Activated naive CD8-positive, alpha-beta T cell treated with anti-CD3 and anti-CD28 coated beads, Interleukin-2, amount 50 U/mL, for 24 hours (primary cell): Measurements from ENCODE around the gene TTLL11.

Source experiments
- ATAC-seq: fragments of 150-1000 bp; cut with Tn5 transposase; one replicate; pipeline ENCODE4 v1.10.0; 2021
- DNase-seq: peaks from one replicate; pipeline ENCODE4 v3.0.0; 2021
- H3K27ac Mint-ChIP-seq: one replicate; pipeline ENCODE4 v1.8.0; 2021; ENCODE audit warnings: mild to moderate bottlenecking, mixed read lengths
- H3K27me3 Mint-ChIP-seq: one replicate; pipeline ENCODE4 v1.8.0; 2021; ENCODE audit warnings: mixed read lengths
- H3K36me3 Mint-ChIP-seq: one replicate; pipeline ENCODE4 v1.8.0; 2021; ENCODE audit warnings: low read depth, mixed read lengths
- H3K4me1 Mint-ChIP-seq: one replicate; pipeline ENCODE4 v1.8.0; 2021; ENCODE audit warnings: mixed read lengths
- H3K4me3 Mint-ChIP-seq: one replicate; pipeline ENCODE4 v1.8.0; 2021; ENCODE audit warnings: mild to moderate bottlenecking, moderate library complexity, mixed read lengths
- H3K9me3 Mint-ChIP-seq: one replicate; pipeline ENCODE4 v1.8.0; 2021; ENCODE audit warnings: mixed read lengths

Gene TTLL11

GRCh38 chr9:121942866-121943382, 150.2 kb downstream of the TTLL11 start:
- no peak overlapping the region for H3K27ac Mint-ChIP-seq
- H3K36me3 Mint-ChIP-seq: peaks cover 3% of the 10 kb centered on the region
- H3K27me3 Mint-ChIP-seq: no peaks in the 10 kb centered on the region
- DNase-seq (no peak), ATAC-seq (no peak)
- H3K4me1 Mint-ChIP-seq: no peaks in the 10 kb centered on the region
- no peaks in the 10 kb centered on the region for H3K9me3 Mint-ChIP-seq
- no peak overlapping the region for H3K4me3 Mint-ChIP-seq

- no peaks in the 10 kb centered on the region for H3K9me3 Mint-ChIP-seq
- ATAC-seq (no peak), DNase-seq (no peak)
- no peak overlapping the region for H3K27ac Mint-ChIP-seq
- no peaks in the 10 kb centered on the region for H3K4me1 Mint-ChIP-seq
- no peaks in the 10 kb centered on the region for H3K27me3 Mint-ChIP-seq
- peaks cover 3% of the 10 kb centered on the region for H3K36me3 Mint-ChIP-seq
- H3K4me3 Mint-ChIP-seq: no peak overlapping the region
Measured at GRCh38 chr9:121942313-121942712, 150.8 kb downstream of the TTLL11 start.

DNA sequence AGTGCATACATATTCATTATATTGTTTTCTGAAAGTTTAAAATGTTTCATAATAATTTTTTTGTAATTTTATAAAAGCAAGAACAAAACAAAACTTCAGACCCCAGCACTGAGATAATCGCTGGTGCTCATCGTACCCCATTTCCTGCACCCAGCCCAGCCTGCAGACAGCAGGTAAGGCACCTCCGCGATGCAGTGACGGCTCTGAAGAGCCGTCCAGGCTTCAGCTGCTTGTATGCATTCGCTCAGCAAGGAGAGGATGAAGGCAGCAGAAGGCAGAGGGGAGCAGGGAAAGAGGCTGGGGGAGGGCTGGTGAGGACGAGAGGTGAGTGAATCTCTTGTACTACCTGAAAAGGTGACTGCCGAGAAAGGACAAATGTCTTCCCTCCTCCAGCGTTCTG, 153.5 kb downstream of the TTLL11 start:
- no peak for DNase-seq
- no peaks in the 10 kb centered on the region for H3K9me3 Mint-ChIP-seq
- no peak overlapping the region for H3K27ac Mint-ChIP-seq
- H3K27me3 Mint-ChIP-seq: no peaks in the 10 kb centered on the region
- H3K4me1 Mint-ChIP-seq: no peaks in the 10 kb centered on the region
- no peak overlapping the region for H3K4me3 Mint-ChIP-seq
- ATAC-seq: no peak
- H3K36me3 Mint-ChIP-seq: peaks cover 3% of the 10 kb centered on the region

DNA sequence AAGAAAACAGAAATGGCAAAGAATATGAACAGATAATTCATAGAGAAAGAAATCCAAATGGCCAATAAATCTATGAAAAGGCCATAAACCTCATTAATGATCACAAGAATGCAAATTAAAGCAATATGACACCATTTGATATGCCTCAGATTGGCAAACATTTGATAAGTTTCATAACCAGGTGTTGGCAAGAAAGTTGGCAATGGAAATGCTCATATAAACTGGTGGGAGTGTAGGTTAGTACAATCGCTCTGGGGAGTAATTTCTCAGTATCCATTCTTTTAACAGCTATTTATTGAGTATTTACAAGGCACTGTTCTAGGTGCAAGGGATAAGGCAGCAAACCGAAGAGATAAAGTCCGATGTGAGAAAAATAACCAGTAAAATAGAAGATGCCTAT, 154.5 kb downstream of the TTLL11 start:
- no peaks in the 10 kb centered on the region for H3K36me3 Mint-ChIP-seq
- DNase-seq (no peak), ATAC-seq (no peak)
- no peak overlapping the region for H3K4me3 Mint-ChIP-seq
- H3K27me3 Mint-ChIP-seq: no peaks in the 10 kb centered on the region
- H3K9me3 Mint-ChIP-seq: no peaks in the 10 kb centered on the region
- H3K27ac Mint-ChIP-seq: no peak overlapping the region
- H3K4me1 Mint-ChIP-seq: no peaks in the 10 kb centered on the region

DNA sequence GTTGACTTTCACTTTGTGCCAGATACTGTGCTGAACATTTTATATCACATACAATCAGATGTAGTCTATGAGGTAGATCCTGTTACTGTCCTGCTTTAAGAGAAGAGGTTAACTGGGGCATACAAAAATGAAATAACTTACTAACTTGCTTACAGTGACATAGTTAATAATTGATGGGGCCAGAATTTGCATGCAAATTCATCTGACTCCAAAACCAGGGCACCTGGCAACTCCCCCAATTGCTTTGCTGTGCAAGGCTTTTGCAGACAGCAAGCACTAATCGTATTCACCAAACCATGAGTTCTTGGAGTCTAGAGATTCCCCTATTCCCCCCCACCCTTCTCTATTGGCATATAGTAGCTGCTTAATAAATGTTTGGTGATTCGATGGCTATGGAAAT, 155.9 kb downstream of the TTLL11 start:
- Mint-ChIP-seq H3K27me3 (no peaks in the 10 kb centered on the region), H3K4me3 (no peak overlapping the region), H3K9me3 (no peaks in the 10 kb centered on the region), H3K27ac (no peak overlapping the region), H3K36me3 (no peaks in the 10 kb centered on the region), H3K4me1 (no peaks in the 10 kb centered on the region)
- DNase-seq (no peak), ATAC-seq (no peak)

DNA sequence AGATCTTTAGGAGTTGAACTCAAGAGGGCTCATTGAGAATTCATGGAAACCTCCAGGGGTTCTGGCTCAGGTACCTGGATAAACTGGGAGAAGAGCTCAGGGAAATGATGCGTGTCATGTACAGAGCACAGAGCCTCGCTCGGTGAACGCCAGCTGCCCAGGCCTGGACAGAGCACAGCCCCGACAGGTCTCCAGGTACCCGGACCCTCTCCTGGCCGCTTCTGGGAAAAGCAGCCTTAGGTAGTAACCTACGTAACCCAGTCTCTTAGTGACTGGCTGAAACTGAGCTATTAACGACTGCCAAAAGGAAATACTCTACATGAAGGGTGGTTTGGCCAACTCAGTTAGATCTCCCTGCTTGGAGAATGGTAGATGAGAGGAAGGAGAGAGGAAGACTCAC, 157.4 kb downstream of the TTLL11 start:
- H3K27ac Mint-ChIP-seq: no peak overlapping the region
- H3K4me3 Mint-ChIP-seq: no peak overlapping the region
- ATAC-seq: no peak
- no peaks in the 10 kb centered on the region for H3K27me3 Mint-ChIP-seq
- DNase-seq: no peak
- no peaks in the 10 kb centered on the region for H3K36me3 Mint-ChIP-seq
- H3K4me1 Mint-ChIP-seq: no peaks in the 10 kb centered on the region
- no peaks in the 10 kb centered on the region for H3K9me3 Mint-ChIP-seq

DNA sequence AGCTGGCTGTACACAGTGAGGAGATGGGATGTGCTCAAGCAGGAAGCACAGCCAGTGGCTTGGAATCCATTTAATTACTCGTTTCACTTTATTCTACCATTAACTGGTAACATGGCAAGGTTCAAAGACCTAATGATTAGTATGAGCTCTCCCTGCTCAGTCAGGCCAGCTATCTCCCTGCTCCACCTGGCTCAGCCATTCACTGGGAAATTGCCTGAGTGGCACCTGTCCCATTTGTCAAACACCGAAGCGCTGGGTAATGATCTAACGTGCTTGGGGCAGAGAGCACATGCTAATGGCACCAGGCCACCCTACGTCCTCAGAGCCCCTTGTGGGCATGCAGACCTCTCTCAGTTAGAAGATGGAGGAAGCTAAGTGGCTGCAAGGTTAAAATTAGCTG, 162.2 kb downstream of the TTLL11 start:
- Mint-ChIP-seq H3K9me3 (no peaks in the 10 kb centered on the region), H3K27me3 (no peaks in the 10 kb centered on the region), H3K4me3 (no peak overlapping the region), H3K36me3 (no peaks in the 10 kb centered on the region), H3K27ac (no peak overlapping the region), H3K4me1 (no peaks in the 10 kb centered on the region)
- ATAC-seq (no peak), DNase-seq (no peak)

- H3K4me3 Mint-ChIP-seq: no peak overlapping the region
- no peaks in the 10 kb centered on the region for H3K27me3 Mint-ChIP-seq
- H3K9me3 Mint-ChIP-seq: no peaks in the 10 kb centered on the region
- H3K36me3 Mint-ChIP-seq: no peaks in the 10 kb centered on the region
- no peak for DNase-seq
- H3K4me1 Mint-ChIP-seq: no peaks in the 10 kb centered on the region
- ATAC-seq: no peak
- no peak overlapping the region for H3K27ac Mint-ChIP-seq
Measured at GRCh38 chr9:121929893-121930875, 162.9 kb downstream of the TTLL11 start.

GRCh38 chr9:121927636-121928035, 165.5 kb downstream of the TTLL11 start:
- Mint-ChIP-seq H3K4me1 (no peaks in the 10 kb centered on the region), H3K36me3 (no peaks in the 10 kb centered on the region), H3K4me3 (no peak overlapping the region), H3K27me3 (no peaks in the 10 kb centered on the region), H3K27ac (no peak overlapping the region), H3K9me3 (no peaks in the 10 kb centered on the region)
- no peak for DNase-seq
- no peak for ATAC-seq

DNA sequence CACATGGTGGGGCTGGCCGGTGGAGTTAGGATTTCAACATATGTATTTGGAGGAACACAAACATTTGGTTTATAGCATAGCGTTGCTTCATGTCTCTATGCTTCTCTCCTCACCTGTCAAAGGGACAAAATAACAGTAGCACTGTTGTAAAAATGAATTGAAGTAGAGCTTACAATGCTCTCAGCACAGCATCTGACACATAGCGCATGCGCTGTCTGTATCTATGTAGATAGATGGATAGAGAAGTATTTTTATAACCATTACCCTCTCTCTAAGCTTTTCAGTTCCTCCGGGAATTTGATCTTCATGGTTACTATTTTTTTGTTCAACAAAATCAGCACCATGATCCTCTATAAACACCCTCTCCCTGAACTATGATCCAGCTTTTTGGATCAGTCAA, 166.0 kb downstream of the TTLL11 start:
- DNase-seq: no peak
- H3K4me3 Mint-ChIP-seq: no peak overlapping the region
- no peaks in the 10 kb centered on the region for H3K36me3 Mint-ChIP-seq
- no peak overlapping the region for H3K27ac Mint-ChIP-seq
- no peak for ATAC-seq
- no peaks in the 10 kb centered on the region for H3K27me3 Mint-ChIP-seq
- H3K9me3 Mint-ChIP-seq: no peaks in the 10 kb centered on the region
- H3K4me1 Mint-ChIP-seq: no peaks in the 10 kb centered on the region

- no peaks in the 10 kb centered on the region for H3K4me1 Mint-ChIP-seq
- no peak overlapping the region for H3K27ac Mint-ChIP-seq
- no peak for DNase-seq
- H3K36me3 Mint-ChIP-seq: no peaks in the 10 kb centered on the region
- no peak overlapping the region for H3K4me3 Mint-ChIP-seq
- H3K9me3 Mint-ChIP-seq: no peaks in the 10 kb centered on the region
- no peak for ATAC-seq
- H3K27me3 Mint-ChIP-seq: no peaks in the 10 kb centered on the region
Measured at GRCh38 chr9:121926351-121926801, 166.7 kb downstream of the TTLL11 start.

GRCh38 chr9:121925935-121926334, 167.2 kb downstream of the TTLL11 start:
- no peaks in the 10 kb centered on the region for H3K27me3 Mint-ChIP-seq
- H3K4me3 Mint-ChIP-seq: no peak overlapping the region
- H3K36me3 Mint-ChIP-seq: no peaks in the 10 kb centered on the region
- DNase-seq (no peak), ATAC-seq (no peak)
- H3K4me1 Mint-ChIP-seq: no peaks in the 10 kb centered on the region
- no peaks in the 10 kb centered on the region for H3K9me3 Mint-ChIP-seq
- no peak overlapping the region for H3K27ac Mint-ChIP-seq

DNA sequence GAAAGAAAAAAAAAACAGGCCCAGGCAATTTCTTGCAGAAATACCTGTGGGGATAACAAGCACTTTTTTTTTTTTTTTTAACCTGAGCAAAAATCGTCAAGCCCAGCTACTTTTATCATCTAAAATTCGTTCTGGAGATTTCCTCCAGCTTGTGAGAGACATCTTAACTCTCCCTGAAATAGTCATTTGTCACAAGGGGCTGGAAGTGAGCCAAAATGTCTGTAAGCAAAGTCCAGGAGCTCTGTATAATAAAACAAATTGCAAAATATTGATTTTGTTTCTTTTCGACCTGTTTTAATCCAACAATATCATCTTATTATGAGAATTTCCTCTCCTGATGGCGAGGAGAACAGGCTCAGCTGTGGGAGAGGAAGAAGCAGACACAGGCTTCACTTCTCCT, 168.4 kb downstream of the TTLL11 start:
- no peak for DNase-seq
- H3K27ac Mint-ChIP-seq: no peak overlapping the region
- H3K27me3 Mint-ChIP-seq: no peaks in the 10 kb centered on the region
- H3K9me3 Mint-ChIP-seq: no peaks in the 10 kb centered on the region
- no peak for ATAC-seq
- H3K36me3 Mint-ChIP-seq: no peaks in the 10 kb centered on the region
- H3K4me1 Mint-ChIP-seq: no peaks in the 10 kb centered on the region
- no peak overlapping the region for H3K4me3 Mint-ChIP-seq

- no peaks in the 10 kb centered on the region for H3K36me3 Mint-ChIP-seq
- no peaks in the 10 kb centered on the region for H3K27me3 Mint-ChIP-seq
- ATAC-seq (no peak), DNase-seq (no peak)
- no peak overlapping the region for H3K27ac Mint-ChIP-seq
- no peak overlapping the region for H3K4me3 Mint-ChIP-seq
- H3K9me3 Mint-ChIP-seq: no peaks in the 10 kb centered on the region
- H3K4me1 Mint-ChIP-seq: no peaks in the 10 kb centered on the region
Measured at GRCh38 chr9:121921444-121921843, 171.7 kb downstream of the TTLL11 start.
